Measurements from ENCODE around the gene ZDHHC11. TPM values are rescaled to one million over a fixed set of nuclear protein-coding genes. Genes with fewer than 3 reads are reported as not detected.

ZDHHC11 gene
- total and polyA plus RNA-seq, 2 of the 4 experiments (the other 2 are of a cell fraction) = 0.36 to 1.6 TPM

DNA sequence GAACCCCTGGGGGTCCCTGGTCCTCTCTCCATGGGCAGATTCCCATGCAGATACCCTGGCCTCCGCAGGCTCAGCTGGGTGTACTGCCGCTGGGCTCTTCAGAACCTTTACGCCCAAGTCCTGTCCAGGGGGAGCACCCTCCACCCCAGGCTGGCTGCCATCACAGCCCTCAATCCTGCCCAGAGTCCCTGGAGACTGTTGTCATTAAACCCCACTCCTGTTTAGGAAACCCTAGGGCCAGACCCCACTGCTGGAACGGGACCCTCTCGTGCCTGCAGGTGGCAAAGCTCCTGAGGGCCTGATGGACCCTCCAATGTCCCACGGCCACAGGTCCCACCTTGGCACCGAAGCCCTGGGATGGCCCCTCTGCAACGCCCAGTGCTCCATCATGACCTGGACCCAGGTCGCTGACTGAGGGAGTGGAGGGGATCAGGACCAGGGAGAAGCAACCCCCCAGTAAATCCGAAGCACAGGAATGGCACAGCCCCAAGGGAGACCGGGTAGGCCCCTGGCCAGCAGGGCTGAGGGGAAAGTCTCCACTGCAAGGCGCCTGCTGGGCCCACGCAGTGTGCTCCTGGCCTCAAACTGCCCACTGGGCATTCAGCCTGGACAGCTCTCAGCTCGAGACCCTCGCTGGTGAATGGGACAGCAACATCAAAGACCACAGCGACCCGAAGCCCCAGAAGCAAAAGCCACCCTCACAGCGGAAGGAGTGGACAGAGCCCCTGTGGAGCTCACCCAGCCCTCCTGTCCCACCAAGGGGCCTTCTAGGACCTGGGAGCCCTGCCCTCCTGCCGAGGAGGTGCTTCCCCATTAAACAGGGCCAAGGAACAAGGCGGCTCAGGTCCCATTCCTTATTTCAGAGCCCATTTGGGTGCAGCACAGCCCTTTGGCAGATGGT is 74.6 kb downstream of the ZDHHC11 start:
- in situ Hi-C loops (cut with MboI; ENCODE audit: low sequenced_read_pairs) (loop anchor here (10.0 kb wide), 1 partner anchor 91 kb away; no protein-coding TSS in a partner anchor), intact Hi-C loops (cut with micrococcal nuclease) (loop anchor here (2.0 kb wide), 1 partner anchor 93 kb away; no protein-coding TSS in a partner anchor), dilution Hi-C loops (cut with HindIII; ENCODE audit: low sequenced_read_pairs, unreplicated experiment) (no loop called here)
- Histone ChIP-seq H3K36me3 (ENCODE audit: control insufficient read depth, insufficient read depth, low read length) (no peaks in the 10 kb centered on the region), H3K18ac (ENCODE audit: low read depth, low read length) (no peak overlapping the region), H2BK120ac (ENCODE audit: low read depth, low read length) (no peak overlapping the region), H2BK5ac (ENCODE audit: low read depth, low read length, poor library complexity, severe bottlenecking) (no peak overlapping the region), H3K56ac (ENCODE audit: extremely low read depth, insufficient read depth, low read length) (no peak overlapping the region), H2BK15ac (ENCODE audit: low read depth, low read length) (no peak overlapping the region), H4K20me1 (ENCODE audit: insufficient read depth, low read length) (no peaks in the 10 kb centered on the region), H3K14ac (replicated peaks; ENCODE audit: low read depth, low read length) (no peak overlapping the region), H4K8ac (ENCODE audit: low read depth in 2 of 2, low read length in 2 of 2) (no peak overlapping the region), H3K9ac (ENCODE audit: low read depth, low read length) (no peak overlapping the region), H3K23ac (ENCODE audit: low read depth, low read length) (no peak overlapping the region), H3K4me1 (ENCODE audit: control insufficient read depth, insufficient read depth, low read length) (no peaks in the 10 kb centered on the region), H3K4ac (ENCODE audit: low read depth, low read length) (no peak overlapping the region), H4K5ac (ENCODE audit: low read depth, low read length) (no peak overlapping the region), H3K27me3 (ENCODE audit: control insufficient read depth, insufficient read depth, low read length) (peaks cover 19% of the 10 kb centered on the region; the same call in 1 of the 2 replicates), H2AK5ac (ENCODE audit: low read depth, low read length) (no peak overlapping the region), H3K4me3 (ENCODE audit: insufficient read depth, low read depth, low read length) (no peak overlapping the region), H2BK20ac (ENCODE audit: low read depth, low read length) (no peak overlapping the region), H3K9me3 (ENCODE audit: control insufficient read depth, insufficient read depth, low read length) (no peaks in the 10 kb centered on the region), H3K79me1 (ENCODE audit: low read depth in 1 of 2, low read length in 2 of 2) (no peaks in the 10 kb centered on the region), H3K27ac (ENCODE audit: insufficient read depth, low read length) (no peak overlapping the region), H3K9me1 (ENCODE audit: insufficient read depth, low read length) (no peaks in the 10 kb centered on the region), H3K4me2 (ENCODE audit: low read depth, low read length) (no peak overlapping the region), H2AFZ (replicated peaks; ENCODE audit: low read length, poor library complexity) (no peak overlapping the region), H2AK9ac (replicated peaks; ENCODE audit: low read depth, low read length, poor library complexity) (no peak overlapping the region), H4K91ac (ENCODE audit: insufficient read depth, low read depth, low read length) (no peak overlapping the region)
- CTCF ChIA-PET = no interaction called here
- POLR2A ChIA-PET (ENCODE audit: unreplicated experiment) = no interaction called here
- WGBS, 2 experiments (ENCODE audit: extremely low coverage in 2 of 2, insufficient read length in 1 of 2) = 53% methylated on average over 18 of the region's 20 CpGs; no CpG with 5 or more reads in 1 of the 2 experiments
- no TSS peak for BruUV-seq (replicated peaks)
- DNase-seq (no peak), ATAC-seq (ENCODE audit: low read depth) (no peak)
- TF ChIP-seq RCOR1 (IDR thresholded peaks at IDR 0.05; ENCODE audit: insufficient replicate concordance, low read length) = no peak
- TF ChIP-seq RFX5 (IDR thresholded peaks at IDR 0.05; ENCODE audit: low read depth, low read length) = no peak
- TF ChIP-seq, protein P1, sequence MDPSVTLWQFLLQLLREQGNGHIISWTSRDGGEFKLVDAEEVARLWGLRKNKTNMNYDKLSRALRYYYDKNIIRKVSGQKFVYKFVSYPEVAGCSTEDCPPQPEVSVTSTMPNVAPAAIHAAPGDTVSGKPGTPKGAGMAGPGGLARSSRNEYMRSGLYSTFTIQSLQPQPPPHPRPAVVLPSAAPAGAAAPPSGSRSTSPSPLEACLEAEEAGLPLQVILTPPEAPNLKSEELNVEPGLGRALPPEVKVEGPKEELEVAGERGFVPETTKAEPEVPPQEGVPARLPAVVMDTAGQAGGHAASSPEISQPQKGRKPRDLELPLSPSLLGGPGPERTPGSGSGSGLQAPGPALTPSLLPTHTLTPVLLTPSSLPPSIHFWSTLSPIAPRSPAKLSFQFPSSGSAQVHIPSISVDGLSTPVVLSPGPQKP (IDR thresholded peaks at IDR 0.05; ENCODE audit: borderline replicate concordance, low read depth, low read length) = no peak
- no peak for TF ChIP-seq CHD1 (IDR thresholded peaks at IDR 0.05; ENCODE audit: low read depth, low read length)
- TF ChIP-seq MAZ (IDR thresholded peaks at IDR 0.05; ENCODE audit: borderline replicate concordance, low read depth, low read length) = no peak
- TF ChIP-seq, protein P2, sequence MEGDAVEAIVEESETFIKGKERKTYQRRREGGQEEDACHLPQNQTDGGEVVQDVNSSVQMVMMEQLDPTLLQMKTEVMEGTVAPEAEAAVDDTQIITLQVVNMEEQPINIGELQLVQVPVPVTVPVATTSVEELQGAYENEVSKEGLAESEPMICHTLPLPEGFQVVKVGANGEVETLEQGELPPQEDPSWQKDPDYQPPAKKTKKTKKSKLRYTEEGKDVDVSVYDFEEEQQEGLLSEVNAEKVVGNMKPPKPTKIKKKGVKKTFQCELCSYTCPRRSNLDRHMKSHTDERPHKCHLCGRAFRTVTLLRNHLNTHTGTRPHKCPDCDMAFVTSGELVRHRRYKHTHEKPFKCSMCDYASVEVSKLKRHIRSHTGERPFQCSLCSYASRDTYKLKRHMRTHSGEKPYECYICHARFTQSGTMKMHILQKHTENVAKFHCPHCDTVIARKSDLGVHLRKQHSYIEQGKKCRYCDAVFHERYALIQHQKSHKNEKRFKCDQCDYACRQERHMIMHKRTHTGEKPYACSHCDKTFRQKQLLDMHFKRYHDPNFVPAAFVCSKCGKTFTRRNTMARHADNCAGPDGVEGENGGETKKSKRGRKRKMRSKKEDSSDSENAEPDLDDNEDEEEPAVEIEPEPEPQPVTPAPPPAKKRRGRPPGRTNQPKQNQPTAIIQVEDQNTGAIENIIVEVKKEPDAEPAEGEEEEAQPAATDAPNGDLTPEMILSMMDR (conservative IDR thresholded peaks at IDR 0.05; ENCODE audit: low read depth, low read length) = no peak
- TF ChIP-seq BHLHE40 (IDR thresholded peaks at IDR 0.05; ENCODE audit: low read depth, low read length) = no peak
- TF ChIP-seq NFE2L2 (IDR thresholded peaks at IDR 0.05; ENCODE audit: low read depth, low read length) = no peak
- TF ChIP-seq MAFK (IDR thresholded peaks at IDR 0.05; ENCODE audit: low read depth, low read length) = no peak
- no peak for TF ChIP-seq CEBPB (IDR thresholded peaks at IDR 0.05; ENCODE audit: low read depth, low read length)
- TF ChIP-seq SMC3 (IDR thresholded peaks at IDR 0.05; ENCODE audit: low read depth, low read length) = no peak
- no peak for TF ChIP-seq POLR2A (IDR thresholded peaks at IDR 0.05; ENCODE audit: low read depth, low read length)
- TF ChIP-seq, protein P3, sequence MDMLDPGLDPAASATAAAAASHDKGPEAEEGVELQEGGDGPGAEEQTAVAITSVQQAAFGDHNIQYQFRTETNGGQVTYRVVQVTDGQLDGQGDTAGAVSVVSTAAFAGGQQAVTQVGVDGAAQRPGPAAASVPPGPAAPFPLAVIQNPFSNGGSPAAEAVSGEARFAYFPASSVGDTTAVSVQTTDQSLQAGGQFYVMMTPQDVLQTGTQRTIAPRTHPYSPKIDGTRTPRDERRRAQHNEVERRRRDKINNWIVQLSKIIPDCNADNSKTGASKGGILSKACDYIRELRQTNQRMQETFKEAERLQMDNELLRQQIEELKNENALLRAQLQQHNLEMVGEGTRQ (IDR thresholded peaks at IDR 0.05; ENCODE audit: low read depth, low read length) = no peak
- no peak for TF ChIP-seq FOS (IDR thresholded peaks at IDR 0.05; ENCODE audit: low read depth, low read length)
